ENCODE measurements around the gene IL20RB. TPM values are rescaled to one million over a fixed set of nuclear protein-coding genes. Genes with fewer than 3 reads are reported as not detected.

Gene IL20RB
- total RNA-seq, 3 donors from 2014 or later = 0.60 to 1.7 (median 1.2) TPM

DNA sequence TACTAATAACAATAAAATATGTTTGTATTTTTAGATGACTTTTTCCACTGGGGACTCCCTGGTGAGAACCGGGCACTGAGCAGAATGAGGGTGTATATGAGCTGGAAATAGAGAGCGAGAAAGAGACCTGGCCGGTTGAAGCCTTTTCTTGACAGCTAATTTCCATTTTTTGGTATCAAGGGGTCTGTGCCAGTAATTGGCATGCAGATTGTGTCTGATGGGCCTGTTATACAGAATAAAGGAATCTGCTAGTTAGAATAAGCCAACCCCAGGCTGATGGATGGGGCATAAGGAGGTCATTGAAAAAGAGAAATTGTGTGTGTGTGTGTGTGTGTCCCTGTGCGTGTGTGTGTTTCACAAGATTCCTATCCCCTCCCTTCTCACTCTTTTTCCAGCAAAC lies 83.9 kb downstream of the IL20RB start:
- TF ChIP-seq, protein P1, sequence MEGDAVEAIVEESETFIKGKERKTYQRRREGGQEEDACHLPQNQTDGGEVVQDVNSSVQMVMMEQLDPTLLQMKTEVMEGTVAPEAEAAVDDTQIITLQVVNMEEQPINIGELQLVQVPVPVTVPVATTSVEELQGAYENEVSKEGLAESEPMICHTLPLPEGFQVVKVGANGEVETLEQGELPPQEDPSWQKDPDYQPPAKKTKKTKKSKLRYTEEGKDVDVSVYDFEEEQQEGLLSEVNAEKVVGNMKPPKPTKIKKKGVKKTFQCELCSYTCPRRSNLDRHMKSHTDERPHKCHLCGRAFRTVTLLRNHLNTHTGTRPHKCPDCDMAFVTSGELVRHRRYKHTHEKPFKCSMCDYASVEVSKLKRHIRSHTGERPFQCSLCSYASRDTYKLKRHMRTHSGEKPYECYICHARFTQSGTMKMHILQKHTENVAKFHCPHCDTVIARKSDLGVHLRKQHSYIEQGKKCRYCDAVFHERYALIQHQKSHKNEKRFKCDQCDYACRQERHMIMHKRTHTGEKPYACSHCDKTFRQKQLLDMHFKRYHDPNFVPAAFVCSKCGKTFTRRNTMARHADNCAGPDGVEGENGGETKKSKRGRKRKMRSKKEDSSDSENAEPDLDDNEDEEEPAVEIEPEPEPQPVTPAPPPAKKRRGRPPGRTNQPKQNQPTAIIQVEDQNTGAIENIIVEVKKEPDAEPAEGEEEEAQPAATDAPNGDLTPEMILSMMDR (IDR thresholded peaks at IDR 0.05) = no peak
- Histone ChIP-seq H3K9me3 (no peaks in the 10 kb centered on the region), H3K4me1 (ENCODE audit: low read depth) (no peaks in the 10 kb centered on the region), H3K36me3 (ENCODE audit: low read depth) (no peaks in the 10 kb centered on the region), H3K4me3 (no peak overlapping the region)
- ATAC-seq = no peak
- no peak for DNase-seq
- intact Hi-C loops (cut with DNase I, micrococcal nuclease) = no loop called here

DNA sequence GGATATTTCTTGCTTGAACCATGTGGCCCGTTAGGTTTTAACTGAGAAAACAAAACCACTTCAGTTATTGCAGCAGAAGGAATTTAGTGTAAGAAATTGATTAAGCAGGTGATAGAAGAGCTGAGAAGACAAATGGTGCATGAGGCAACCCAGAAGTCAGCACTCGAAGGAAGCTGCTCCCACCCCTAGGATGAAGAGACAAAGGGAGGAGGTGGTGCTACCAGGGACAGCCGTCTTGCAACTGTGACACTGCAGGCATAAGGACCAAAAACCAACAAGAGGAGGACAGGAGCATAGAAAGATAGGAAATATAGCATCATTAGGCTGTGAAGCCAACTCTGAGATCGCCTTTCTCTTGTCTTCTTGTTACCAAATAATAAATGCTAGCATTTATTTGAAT lies 89.0 kb downstream of the IL20RB start:
- H3K4me1 ChIP-seq (ENCODE audit: low read depth) = no peaks in the 10 kb centered on the region
- TF ChIP-seq, protein P1 (IDR thresholded peaks at IDR 0.05) = no peak
- no peaks in the 10 kb centered on the region for H3K36me3 ChIP-seq (ENCODE audit: low read depth)
- intact Hi-C loops (cut with DNase I, micrococcal nuclease) = no loop called here
- ATAC-seq (no peak), DNase-seq (no peak)
- no peaks in the 10 kb centered on the region for H3K9me3 ChIP-seq
- H3K4me3 ChIP-seq = no peak overlapping the region

DNA sequence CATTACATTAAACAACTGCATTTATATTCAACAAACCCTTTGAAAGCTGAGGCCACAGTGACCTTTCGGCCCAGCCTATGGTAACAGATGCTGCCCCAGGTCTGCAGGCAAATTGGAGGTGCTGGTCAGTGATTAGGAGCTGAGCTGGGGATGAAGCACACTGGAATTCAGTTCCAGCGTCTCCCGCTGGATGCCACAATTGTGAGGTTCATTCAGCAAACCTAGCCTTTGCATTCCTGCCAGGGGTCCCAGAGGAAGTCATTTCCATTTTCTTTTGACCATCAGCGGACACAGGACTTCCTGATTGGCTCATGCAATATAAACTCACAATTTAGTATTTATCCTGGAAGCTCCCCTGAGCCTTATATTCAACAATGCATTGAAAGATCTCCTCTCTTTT lies 89.5 kb downstream of the IL20RB start:
- DNase-seq (no peak), ATAC-seq (no peak)
- intact Hi-C loops (cut with DNase I, micrococcal nuclease) = no loop called here
- Histone ChIP-seq H3K4me3 (no peak overlapping the region), H3K9me3 (no peaks in the 10 kb centered on the region), H3K36me3 (ENCODE audit: low read depth) (no peaks in the 10 kb centered on the region), H3K4me1 (ENCODE audit: low read depth) (no peaks in the 10 kb centered on the region)
- TF ChIP-seq, protein P1 (IDR thresholded peaks at IDR 0.05) = no peak

DNA sequence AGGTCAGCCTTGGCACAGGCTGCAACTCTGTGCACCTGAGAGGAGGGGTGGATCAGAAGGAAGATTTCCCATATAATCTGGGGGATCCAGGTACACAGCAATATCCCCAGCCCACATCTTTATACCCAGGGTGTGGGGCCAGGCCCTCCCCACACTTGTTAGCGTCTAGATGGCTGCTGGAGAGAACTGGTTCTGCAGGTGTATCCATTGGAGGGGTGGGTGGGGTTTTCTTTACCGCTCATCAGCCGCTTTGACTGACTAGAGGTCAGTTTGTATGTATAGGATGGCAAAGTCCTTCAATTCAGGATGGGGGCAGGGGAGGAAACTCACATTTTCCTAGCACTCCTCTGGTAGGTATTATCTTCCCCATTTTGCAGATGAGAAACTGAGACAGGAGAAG lies 92.5 kb downstream of the IL20RB start:
- DNase-seq (peak in 1 of 3 donors; percentile 14), ATAC-seq (peak; percentile 76)
- intact Hi-C loops (cut with DNase I, micrococcal nuclease) = no loop called here
- TF ChIP-seq, protein P1 (IDR thresholded peaks at IDR 0.05) = no peak
- Histone ChIP-seq H3K36me3 (ENCODE audit: low read depth) (no peaks in the 10 kb centered on the region), H3K9me3 (no peaks in the 10 kb centered on the region), H3K4me1 (ENCODE audit: low read depth) (no peaks in the 10 kb centered on the region), H3K4me3 (no peak overlapping the region)

DNA sequence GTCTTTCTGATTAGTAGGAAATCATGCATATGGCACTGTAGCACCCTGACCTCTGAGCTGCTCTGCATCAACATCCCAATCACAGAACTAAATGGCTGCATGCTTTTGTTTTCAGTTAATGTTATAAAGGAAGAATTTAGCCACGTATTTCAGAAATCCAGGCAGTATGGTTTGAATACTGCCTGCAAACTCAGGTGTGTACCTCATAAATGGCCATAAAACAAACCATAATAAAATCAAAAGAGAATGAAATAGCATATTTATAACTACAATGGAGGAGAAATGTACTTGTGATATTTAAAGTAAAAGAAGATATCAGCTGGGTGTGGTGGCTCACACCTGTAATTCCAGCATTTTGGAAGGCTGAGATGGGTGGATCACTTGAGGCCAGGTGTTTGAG lies 94.5 kb downstream of the IL20RB start:
- Histone ChIP-seq H3K4me3 (no peak overlapping the region), H3K4me1 (ENCODE audit: low read depth) (no peaks in the 10 kb centered on the region), H3K9me3 (no peaks in the 10 kb centered on the region), H3K36me3 (ENCODE audit: low read depth) (no peaks in the 10 kb centered on the region)
- DNase-seq = no peak
- ATAC-seq = peak; percentile 70
- intact Hi-C loops (cut with DNase I, micrococcal nuclease) = no loop called here
- TF ChIP-seq, protein P1 (IDR thresholded peaks at IDR 0.05) = no peak

Other genes starting within 250 kb of the IL20RB start
- 10 to 100 TPM; 46.8 to 57.1 (median 50.4) TPM for gene STAG1, start 205.6 kb upstream of the IL20RB start, total RNA-seq
- gene SLC35G2, start 138.9 kb upstream of the IL20RB start, total RNA-seq = 1 to 10 TPM in 2 of 3 donors, under 1 TPM in 1; 0.41 to 2.4 (median 1.9) TPM
- 10 to 100 TPM; 47.0 to 56.4 (median 50.1) TPM for gene NCK1, start 95.8 kb upstream of the IL20RB start, total RNA-seq

Measured in mucosa of descending colon (tissue), 3 donors.